Measurements from ENCODE around the gene RNF149. TPM values are rescaled to one million over a fixed set of nuclear protein-coding genes. Genes with fewer than 3 reads are reported as not detected.
A peak's percentile ranks its signal among the peaks of the same experiment; 100 is the strongest.

The RNF149 gene
- total RNA-seq, 1 donor: 59.2 TPM

GRCh38 chr2:101300164-101300563, 8.3 kb downstream of the RNF149 start:
- DNase-seq (ENCODE audit: low read depth in 2 of 3, low spot score in 2 of 3): no peak

GRCh38 chr2:101299604-101300003, 8.9 kb downstream of the RNF149 start:
- no peak for DNase-seq (ENCODE audit: low read depth in 2 of 3, low spot score in 2 of 3)

- no peak for DNase-seq (ENCODE audit: low read depth in 2 of 3, low spot score in 2 of 3)
Observed at GRCh38 chr2:101297383-101297782, 11.1 kb downstream of the RNF149 start.

- DNase-seq (ENCODE audit: low read depth in 2 of 3, low spot score in 2 of 3): no peak
Observed at GRCh38 chr2:101296371-101296770, 12.1 kb downstream of the RNF149 start.

GRCh38 chr2:101295895-101296294, 12.6 kb downstream of the RNF149 start:
- DNase-seq (ENCODE audit: low read depth in 2 of 3, low spot score in 2 of 3): no peak

- DNase-seq (ENCODE audit: low read depth in 2 of 3, low spot score in 2 of 3): no peak
Observed at GRCh38 chr2:101294861-101295260, 13.6 kb downstream of the RNF149 start.

GRCh38 chr2:101293544-101293943, 15.0 kb downstream of the RNF149 start:
- DNase-seq (ENCODE audit: low read depth in 2 of 3, low spot score in 2 of 3): no peak

- DNase-seq (ENCODE audit: low read depth in 2 of 3, low spot score in 2 of 3): no peak
Observed at GRCh38 chr2:101291973-101292372, 16.5 kb downstream of the RNF149 start.

GRCh38 chr2:101290711-101291110, 17.8 kb downstream of the RNF149 start:
- DNase-seq (ENCODE audit: low read depth in 2 of 3, low spot score in 2 of 3): no peak

- DNase-seq (ENCODE audit: low read depth in 2 of 3, low spot score in 2 of 3): no peak
Observed at GRCh38 chr2:101287303-101287702, 21.2 kb downstream of the RNF149 start.

GRCh38 chr2:101286684-101287083, 21.8 kb downstream of the RNF149 start:
- no peak for DNase-seq (ENCODE audit: low read depth in 2 of 3, low spot score in 2 of 3)

GRCh38 chr2:101282980-101283379, 25.5 kb downstream of the RNF149 start:
- DNase-seq (ENCODE audit: low read depth in 2 of 3, low spot score in 2 of 3): no peak

GRCh38 chr2:101281482-101281881, 27.0 kb downstream of the RNF149 start:
- no peak for DNase-seq (ENCODE audit: low read depth in 2 of 3, low spot score in 2 of 3)

GRCh38 chr2:101278925-101279324, 29.6 kb downstream of the RNF149 start:
- no peak for DNase-seq (ENCODE audit: low read depth in 2 of 3, low spot score in 2 of 3)

GRCh38 chr2:101277111-101277510, 31.4 kb downstream of the RNF149 start:
- peak in 1 of 3 donors; percentile 9 for DNase-seq (ENCODE audit: low read depth in 2 of 3, low spot score in 2 of 3)

- no peak for DNase-seq (ENCODE audit: low read depth in 2 of 3, low spot score in 2 of 3)
Observed at GRCh38 chr2:101274142-101274541, 34.4 kb downstream of the RNF149 start.

GRCh38 chr2:101273056-101273455, 35.4 kb downstream of the RNF149 start:
- no peak for DNase-seq (ENCODE audit: low read depth in 2 of 3, low spot score in 2 of 3)

- DNase-seq (ENCODE audit: low read depth in 2 of 3, low spot score in 2 of 3): no peak
Observed at GRCh38 chr2:101272045-101272784, 36.3 kb downstream of the RNF149 start.

GRCh38 chr2:101270700-101271259, 37.7 kb downstream of the RNF149 start:
- DNase-seq (ENCODE audit: low read depth in 2 of 3, low spot score in 2 of 3): no peak

- peak in 1 of 3 donors; percentile 18 for DNase-seq (ENCODE audit: low read depth in 2 of 3, low spot score in 2 of 3)
Observed at GRCh38 chr2:101267671-101268656, 40.5 kb downstream of the RNF149 start.

- DNase-seq (ENCODE audit: low read depth in 2 of 3, low spot score in 2 of 3): no peak
Observed at GRCh38 chr2:101265893-101266499, 42.5 kb downstream of the RNF149 start.
